Naive B cell (primary cell): Measurements from ENCODE around the gene CES2. TPM values are rescaled to one million over a fixed set of nuclear protein-coding genes. Genes with fewer than 3 reads are reported as not detected.
"Not testable (repeated sequence)": the region's sequence is repeated elsewhere in the genome, so short reads cannot be mapped to it uniquely, and the experiment has no call there.

Experiments used
- ATAC-seq, 2 donors: fragments of 150-1000 bp; cut with Tn5 transposase; 2 replicates each; pipeline ENCODE4 v1.10.0; 2021; ENCODE audit warnings: low read depth in 2 of 2, mild to moderate bottlenecking in 2 of 2, moderate library complexity in 2 of 2
- DNase-seq: peaks from one replicate; pipeline ENCODE4 v3.0.0; 2022
- H3K27ac Mint-ChIP-seq, 6 donors: one replicate each; pipeline ENCODE4 v1.8.0; 2020 to 2022; ENCODE audit warnings: mild to moderate bottlenecking in 6 of 6, mixed read lengths in 6 of 6, moderate library complexity in 5 of 6, inconsistent platforms in 2 of 6
- H3K27me3 Mint-ChIP-seq, 3 donors: one replicate each; pipeline ENCODE4 v1.8.0; 2021 to 2022; ENCODE audit warnings: mixed read lengths in 3 of 3, mild to moderate bottlenecking in 1 of 3
- H3K36me3 Mint-ChIP-seq, 2 donors: one replicate each; pipeline ENCODE4 v1.8.0; 2020 to 2022; ENCODE audit warnings: mixed read lengths in 2 of 2, inconsistent platforms in 1 of 2, mild to moderate bottlenecking in 1 of 2
- H3K4me1 Mint-ChIP-seq, 3 donors: one replicate each; pipeline ENCODE4 v1.8.0; 2020 to 2022; ENCODE audit warnings: mixed read lengths in 3 of 3, inconsistent platforms in 1 of 3, mild to moderate bottlenecking in 1 of 3, moderate library complexity in 1 of 3
- H3K4me3 Mint-ChIP-seq, 8 donors: one replicate each; pipeline ENCODE4 v1.8.0; 2020 to 2022; ENCODE audit warnings: mild to moderate bottlenecking in 8 of 8, mixed read lengths in 8 of 8, moderate library complexity in 8 of 8, inconsistent platforms in 2 of 8
- H3K9me3 Mint-ChIP-seq, 7 donors: one replicate each; pipeline ENCODE4 v1.8.0; 2020 to 2022; ENCODE audit warnings: mixed read lengths in 7 of 7, mild to moderate bottlenecking in 5 of 7, inconsistent platforms in 2 of 7, moderate library complexity in 1 of 7
- polyA plus RNA-seq, 6 donors: library from polyadenylated mRNA; unstranded; fragments of 300-500 nt; fragmentation: Illumina TruSeq; gene quantifications; one replicate each; pipeline ENCODE4 v1.2.3, GENCODE V29; 2021; ENCODE audit warnings: low read depth in 6 of 6

CES2 gene
- polyA plus RNA-seq, 6 donors from 2014 or later = 16.3 to 25.7 (median 21.0) TPM

- Mint-ChIP-seq H3K27ac (no peak overlapping the region), H3K4me3 (peak overlapping the region; percentile 29 to 92 (median 78)), H3K27me3 (peaks cover 22 to 35% (median 30%) of the 10 kb centered on the region in 3 donors), H3K36me3 (no peaks in the 10 kb centered on the region), H3K4me1 (peaks cover 7 to 14% (median 8%) of the 10 kb centered on the region in 3 donors), H3K9me3 (no peaks in the 10 kb centered on the region)
- ATAC-seq = no peak
- no peak for DNase-seq
Observed at GRCh38 chr16:66926171-66926947, 9.0 kb upstream of the CES2 start.

DNA sequence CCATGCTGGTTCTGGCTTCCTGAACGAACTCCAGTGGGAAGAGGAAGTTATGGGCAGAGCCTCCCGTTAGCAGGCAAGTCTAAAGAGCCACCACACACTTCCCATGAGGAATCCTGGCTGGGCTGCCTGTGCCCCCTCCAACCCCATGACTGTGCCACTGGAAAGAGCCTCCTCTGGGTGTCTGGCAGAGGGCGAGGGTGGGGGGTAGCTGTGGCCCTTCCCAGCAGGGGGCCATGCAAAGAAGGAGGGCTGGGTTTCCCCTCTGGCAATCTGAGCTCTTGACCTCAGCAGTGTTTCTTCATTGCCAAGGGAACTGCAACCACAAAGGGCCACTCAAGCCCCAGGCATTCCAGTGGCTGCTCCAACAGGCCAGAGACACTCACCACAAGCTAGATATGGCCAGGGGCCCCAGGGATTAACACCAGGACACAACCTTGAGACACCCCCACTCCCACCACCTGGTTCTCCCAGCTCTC is 8.3 kb upstream of the CES2 start:
- Mint-ChIP-seq H3K27ac (no peak overlapping the region), H3K4me1 (peaks cover 7 to 17% (median 13%) of the 10 kb centered on the region in 3 donors), H3K36me3 (no peaks in the 10 kb centered on the region), H3K9me3 (no peaks in the 10 kb centered on the region), H3K27me3 (peaks cover 22 to 32% (median 26%) of the 10 kb centered on the region in 3 donors), H3K4me3 (no peak overlapping the region)
- ATAC-seq (no peak), DNase-seq (no peak)

GRCh38 chr16:66927918-66928649 is 7.2 kb upstream of the CES2 start:
- H3K36me3 Mint-ChIP-seq = no peaks in the 10 kb centered on the region
- H3K9me3 Mint-ChIP-seq = no peaks in the 10 kb centered on the region
- H3K4me3 Mint-ChIP-seq = no peak overlapping the region
- DNase-seq (no peak), ATAC-seq (no peak)
- H3K27me3 Mint-ChIP-seq = peaks cover 22 to 27% (median 24%) of the 10 kb centered on the region in 3 donors
- peaks cover 16 to 28% (median 24%) of the 10 kb centered on the region in 3 donors for H3K4me1 Mint-ChIP-seq
- H3K27ac Mint-ChIP-seq = peak overlapping the region in 2 of 6 donors; percentile 2 to 57

- Mint-ChIP-seq H3K4me1 (peaks cover 24 to 32% (median 31%) of the 10 kb centered on the region in 3 donors), H3K36me3 (peaks cover 0 to 4% of the 10 kb centered on the region in 2 donors), H3K9me3 (no peaks in the 10 kb centered on the region), H3K27me3 (peaks cover 16 to 20% (median 17%) of the 10 kb centered on the region in 3 donors), H3K4me3 (peak overlapping the region in 1 of 8 donors; percentile 45), H3K27ac (peak overlapping the region in 1 of 6 donors; percentile 68)
- DNase-seq = no peak
- ATAC-seq = no peak
Observed at GRCh38 chr16:66928702-66929388, 6.5 kb upstream of the CES2 start.

DNA sequence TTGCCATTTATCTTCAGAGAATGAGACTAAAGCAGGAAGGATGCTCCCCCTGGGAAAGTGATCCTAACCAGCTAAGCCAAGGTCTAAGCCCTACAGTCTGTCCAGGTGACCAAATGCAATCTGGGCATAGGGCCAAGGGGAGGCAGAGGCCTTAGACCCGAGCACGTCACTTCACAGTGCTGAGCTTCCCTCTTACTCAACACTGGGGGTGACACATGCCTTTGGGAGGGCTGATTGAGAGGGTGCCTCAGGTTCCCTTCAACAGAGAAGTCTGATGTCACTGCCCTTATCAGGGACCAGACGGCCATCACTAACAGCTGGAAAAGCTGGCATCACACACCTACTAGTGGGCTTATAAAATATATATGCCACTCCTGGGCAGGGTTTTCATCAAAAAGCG is 5.1 kb upstream of the CES2 start:
- H3K4me3 Mint-ChIP-seq = peak overlapping the region in 2 of 8 donors; percentile 8 to 41
- H3K36me3 Mint-ChIP-seq = peaks cover 0 to 11% of the 10 kb centered on the region in 2 donors
- DNase-seq (no peak), ATAC-seq (no peak)
- no peaks in the 10 kb centered on the region for H3K9me3 Mint-ChIP-seq
- H3K4me1 Mint-ChIP-seq = peaks cover 34 to 45% (median 39%) of the 10 kb centered on the region in 3 donors
- H3K27ac Mint-ChIP-seq = no peak overlapping the region
- H3K27me3 Mint-ChIP-seq = peaks cover 8 to 9% (median 9%) of the 10 kb centered on the region in 3 donors

DNA sequence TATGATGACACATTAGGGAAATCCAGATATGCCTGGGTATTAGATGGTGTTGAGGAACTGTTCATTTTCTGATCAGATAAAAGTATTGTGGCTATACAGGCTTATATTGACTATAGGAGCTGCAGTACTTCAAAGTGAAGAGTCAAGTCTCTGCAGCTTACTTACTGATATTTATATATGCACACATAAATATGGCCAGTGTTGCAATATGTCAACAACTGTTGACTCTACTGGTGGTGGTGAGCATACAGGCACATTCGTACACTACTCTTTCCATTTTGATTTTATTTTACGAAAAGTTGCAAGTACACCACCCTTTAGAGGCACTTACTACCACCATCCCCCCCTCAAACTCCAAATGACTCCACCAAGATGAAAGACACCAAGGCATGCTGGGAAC is 3.7 kb upstream of the CES2 start:
- Mint-ChIP-seq H3K27me3 (no peaks in the 10 kb centered on the region), H3K4me3 (peak overlapping the region in 6 of 8 donors; percentile 9 to 100 (median 96)), H3K27ac (peak overlapping the region in 3 of 6 donors; percentile 2 to 70 (median 69)), H3K9me3 (no peaks in the 10 kb centered on the region), H3K36me3 (peaks cover 0 to 11% of the 10 kb centered on the region in 2 donors), H3K4me1 (peaks cover 37 to 52% (median 47%) of the 10 kb centered on the region in 3 donors)
- DNase-seq (no peak), ATAC-seq (no peak)

DNA sequence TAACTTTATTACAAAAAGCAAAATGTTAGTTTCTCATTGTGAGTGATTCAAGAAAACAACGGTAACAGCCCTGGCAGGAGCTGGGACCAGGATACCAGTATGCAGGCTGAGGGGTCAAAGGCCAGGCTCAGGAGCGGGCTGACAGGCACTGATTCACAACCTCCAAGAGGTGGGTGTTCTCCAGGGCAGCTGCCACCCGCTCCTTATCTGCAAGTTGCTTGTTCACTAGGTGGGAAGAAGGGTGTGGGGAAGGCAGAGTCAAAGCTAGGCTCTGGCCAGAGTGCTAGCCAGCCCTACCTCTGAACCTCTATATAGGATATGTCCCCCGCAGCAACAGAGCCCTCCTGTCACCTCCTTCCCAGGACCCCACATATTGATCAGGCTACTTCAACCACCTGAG is 3.2 kb upstream of the CES2 start:
- DNase-seq (no peak), ATAC-seq (no peak)
- peak overlapping the region in 3 of 6 donors; percentile 84 to 99 (median 99) for H3K27ac Mint-ChIP-seq
- H3K9me3 Mint-ChIP-seq = no peaks in the 10 kb centered on the region
- H3K4me3 Mint-ChIP-seq = peak overlapping the region in 6 of 8 donors; percentile 94 to 100 (median 98)
- peaks cover 0 to 11% of the 10 kb centered on the region in 2 donors for H3K36me3 Mint-ChIP-seq
- no peaks in the 10 kb centered on the region for H3K27me3 Mint-ChIP-seq
- peaks cover 38 to 54% (median 50%) of the 10 kb centered on the region in 3 donors for H3K4me1 Mint-ChIP-seq

- peaks cover 44 to 66% (median 59%) of the 10 kb centered on the region in 3 donors for H3K4me1 Mint-ChIP-seq
- H3K27ac Mint-ChIP-seq = peak overlapping the region; percentile 98 to 99 (median 99)
- DNase-seq (no peak), ATAC-seq (no peak)
- peak overlapping the region; percentile 94 to 100 (median 98) for H3K4me3 Mint-ChIP-seq
- no peaks in the 10 kb centered on the region for H3K9me3 Mint-ChIP-seq
- peaks cover 6 to 11% of the 10 kb centered on the region in 2 donors for H3K36me3 Mint-ChIP-seq
- H3K27me3 Mint-ChIP-seq = no peaks in the 10 kb centered on the region
Observed at GRCh38 chr16:66933776-66934137, 1.6 kb upstream of the CES2 start.

- peaks cover 44 to 68% (median 59%) of the 10 kb centered on the region in 3 donors for H3K4me1 Mint-ChIP-seq
- peak; percentile 93 to 94 for ATAC-seq
- no peaks in the 10 kb centered on the region for H3K27me3 Mint-ChIP-seq
- no peaks in the 10 kb centered on the region for H3K9me3 Mint-ChIP-seq
- H3K4me3 Mint-ChIP-seq = peak within 1 kb of the TSS; percentile 94 to 100 (median 98)
- peak; percentile 92 for DNase-seq
- H3K27ac Mint-ChIP-seq = peak within 1 kb of the TSS; percentile 98 to 99 (median 99)
- H3K36me3 Mint-ChIP-seq = peaks cover 6 to 11% of the 10 kb centered on the region in 2 donors
Observed at GRCh38 chr16:66934138-66934838, 1.0 kb upstream of the CES2 start, which contains the start of gene CIAO2B. Gene CIAO2B, minus strand, starts transcription at chr16:66934402. Its CDS starts 38 bp downstream, at chr16:66934364.

GRCh38 chr16:66934839-66935313 is 440 bp upstream of the CES2 start:
- ATAC-seq, H3K27me3 Mint-ChIP-seq, H3K9me3 Mint-ChIP-seq, DNase-seq: not testable (repeated sequence)
- peak overlapping the region; percentile 98 to 99 (median 99) for H3K27ac Mint-ChIP-seq
- H3K4me1 Mint-ChIP-seq = peaks cover 44 to 68% (median 59%) of the 10 kb centered on the region in 3 donors
- H3K36me3 Mint-ChIP-seq = peaks cover 6 to 11% of the 10 kb centered on the region in 2 donors
- peak overlapping the region; percentile 94 to 100 (median 98) for H3K4me3 Mint-ChIP-seq

- Mint-ChIP-seq H3K27ac (peak overlapping the region in 4 of 6 donors; percentile 21 to 86 (median 50)), H3K4me1 (peaks cover 44 to 68% (median 59%) of the 10 kb centered on the region in 3 donors), H3K4me3 (peak overlapping the region in 7 of 8 donors; percentile 32 to 100 (median 54)), H3K9me3 (no peaks in the 10 kb centered on the region), H3K36me3 (peaks cover 6 to 11% of the 10 kb centered on the region in 2 donors), H3K27me3 (no peaks in the 10 kb centered on the region)
- DNase-seq (no peak), ATAC-seq (no peak)
Observed at GRCh38 chr16:66936462-66936861, 1.1 kb downstream of the CES2 start.

GRCh38 chr16:66936889-66937554 is 1.7 kb downstream of the CES2 start:
- Mint-ChIP-seq H3K9me3 (no peaks in the 10 kb centered on the region), H3K27me3 (no peaks in the 10 kb centered on the region), H3K4me1 (peaks cover 44 to 63% (median 56%) of the 10 kb centered on the region in 3 donors), H3K4me3 (peak overlapping the region in 7 of 8 donors; percentile 2 to 100 (median 50)), H3K27ac (peak overlapping the region in 3 of 6 donors; percentile 61 to 73 (median 69)), H3K36me3 (peaks cover 6 to 16% of the 10 kb centered on the region in 2 donors)
- ATAC-seq = no peak
- no peak for DNase-seq
